ENCODE data around the gene MYL5. TPM values are rescaled to one million over a fixed set of nuclear protein-coding genes. Genes with fewer than 3 reads are reported as not detected.

MYL5 gene
- polyA plus RNA-seq, 1 donor from 2014 or later: 15.1 TPM

DNA sequence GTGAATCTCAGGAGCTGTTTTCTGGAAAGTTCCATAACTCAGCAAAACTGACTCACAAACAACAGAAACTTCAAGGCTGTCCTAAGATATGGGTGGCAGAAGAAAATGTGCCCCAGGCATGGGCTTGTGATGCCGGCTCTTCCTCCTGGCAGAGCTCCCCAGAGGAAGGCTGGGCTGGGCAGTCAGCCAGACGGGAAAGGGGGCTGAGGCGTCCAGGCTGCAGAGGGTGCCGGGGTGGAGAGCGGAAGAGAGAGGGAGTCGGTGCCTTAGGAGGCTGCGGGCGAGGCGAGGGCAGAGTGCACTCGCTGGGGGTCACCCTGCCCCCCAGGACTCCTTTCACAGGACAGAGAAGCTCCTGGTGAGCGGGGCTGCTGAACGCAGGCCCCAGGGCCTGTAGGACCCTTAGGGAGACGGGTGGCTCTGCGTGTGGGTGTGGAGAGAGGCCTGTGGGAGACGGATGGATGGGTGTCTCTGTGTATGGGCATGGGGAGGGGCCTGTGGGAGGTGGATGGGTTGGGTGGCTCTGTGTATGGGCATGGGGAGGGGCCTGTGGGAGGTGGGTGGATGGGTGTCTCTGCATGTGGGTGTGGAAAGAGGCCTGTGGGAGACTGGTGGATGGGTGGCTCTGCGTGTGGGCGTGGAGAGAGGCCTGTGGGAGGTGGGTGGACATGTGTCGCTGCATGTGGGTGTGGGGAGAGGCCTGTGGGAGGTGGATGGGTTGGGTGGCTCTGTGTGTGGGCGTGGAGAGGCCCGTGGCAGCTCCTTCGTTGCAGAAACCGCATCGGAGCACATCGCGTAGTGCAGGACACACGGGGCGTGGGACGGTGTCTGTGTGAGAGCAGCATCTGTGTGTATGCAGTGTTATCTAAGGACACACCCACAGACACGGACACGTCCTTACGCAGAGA lies 47.2 kb downstream of the MYL5 start:
- Histone ChIP-seq H2AFZ (ENCODE audit: low read depth, low read length) (no peak overlapping the region), H3K27me3 (ENCODE audit: insufficient read depth, low read depth, low read length) (no peaks in the 10 kb centered on the region), H3K79me2 (replicated peaks; ENCODE audit: insufficient read depth, low read length) (peaks cover 55% of the 10 kb centered on the region), H3K9me3 (ENCODE audit: low read length) (no peaks in the 10 kb centered on the region), H3K9me2 (ENCODE audit: insufficient read depth, low read length) (no peaks in the 10 kb centered on the region), H3F3A (ENCODE audit: insufficient read depth, low read length, poor library complexity, severe bottlenecking) (no peaks in the 10 kb centered on the region), H3K9ac (ENCODE audit: low read length) (no peak overlapping the region), H4K20me1 (ENCODE audit: insufficient read depth) (peaks cover 14% of the 10 kb centered on the region), H3K36me3 (ENCODE audit: insufficient read depth, low read length) (no peaks in the 10 kb centered on the region), H3K4me2 (ENCODE audit: low read length) (no peak overlapping the region), H3K4me3 (ENCODE audit: low read length) (no peak overlapping the region), H3K27ac (ENCODE audit: low read length) (no peak overlapping the region)
- no peak for TF ChIP-seq EP300 (conservative IDR thresholded peaks at IDR 0.05; ENCODE audit: poor library complexity, severe bottlenecking)
- TF ChIP-seq TAF1 (IDR thresholded peaks at IDR 0.05; ENCODE audit: low read depth): no peak
- TF ChIP-seq, protein P1, sequence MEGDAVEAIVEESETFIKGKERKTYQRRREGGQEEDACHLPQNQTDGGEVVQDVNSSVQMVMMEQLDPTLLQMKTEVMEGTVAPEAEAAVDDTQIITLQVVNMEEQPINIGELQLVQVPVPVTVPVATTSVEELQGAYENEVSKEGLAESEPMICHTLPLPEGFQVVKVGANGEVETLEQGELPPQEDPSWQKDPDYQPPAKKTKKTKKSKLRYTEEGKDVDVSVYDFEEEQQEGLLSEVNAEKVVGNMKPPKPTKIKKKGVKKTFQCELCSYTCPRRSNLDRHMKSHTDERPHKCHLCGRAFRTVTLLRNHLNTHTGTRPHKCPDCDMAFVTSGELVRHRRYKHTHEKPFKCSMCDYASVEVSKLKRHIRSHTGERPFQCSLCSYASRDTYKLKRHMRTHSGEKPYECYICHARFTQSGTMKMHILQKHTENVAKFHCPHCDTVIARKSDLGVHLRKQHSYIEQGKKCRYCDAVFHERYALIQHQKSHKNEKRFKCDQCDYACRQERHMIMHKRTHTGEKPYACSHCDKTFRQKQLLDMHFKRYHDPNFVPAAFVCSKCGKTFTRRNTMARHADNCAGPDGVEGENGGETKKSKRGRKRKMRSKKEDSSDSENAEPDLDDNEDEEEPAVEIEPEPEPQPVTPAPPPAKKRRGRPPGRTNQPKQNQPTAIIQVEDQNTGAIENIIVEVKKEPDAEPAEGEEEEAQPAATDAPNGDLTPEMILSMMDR (IDR thresholded peaks at IDR 0.05; ENCODE audit: poor library complexity, severe bottlenecking): no peak
- no peak for TF ChIP-seq MXI1 (conservative IDR thresholded peaks at IDR 0.05; ENCODE audit: poor library complexity, severe bottlenecking)
- TF ChIP-seq POLR2AphosphoS5 (IDR thresholded peaks at IDR 0.05): no peak
- TF ChIP-seq EZH2 (IDR thresholded peaks at IDR 0.05; ENCODE audit: borderline replicate concordance, insufficient read depth, low read length, poor library complexity, severe bottlenecking): no peak
- TF ChIP-seq SMC3 (conservative IDR thresholded peaks at IDR 0.05; ENCODE audit: poor library complexity): no peak
- TF ChIP-seq RAD21 (conservative IDR thresholded peaks at IDR 0.05): no peak
- TF ChIP-seq, protein P2, sequence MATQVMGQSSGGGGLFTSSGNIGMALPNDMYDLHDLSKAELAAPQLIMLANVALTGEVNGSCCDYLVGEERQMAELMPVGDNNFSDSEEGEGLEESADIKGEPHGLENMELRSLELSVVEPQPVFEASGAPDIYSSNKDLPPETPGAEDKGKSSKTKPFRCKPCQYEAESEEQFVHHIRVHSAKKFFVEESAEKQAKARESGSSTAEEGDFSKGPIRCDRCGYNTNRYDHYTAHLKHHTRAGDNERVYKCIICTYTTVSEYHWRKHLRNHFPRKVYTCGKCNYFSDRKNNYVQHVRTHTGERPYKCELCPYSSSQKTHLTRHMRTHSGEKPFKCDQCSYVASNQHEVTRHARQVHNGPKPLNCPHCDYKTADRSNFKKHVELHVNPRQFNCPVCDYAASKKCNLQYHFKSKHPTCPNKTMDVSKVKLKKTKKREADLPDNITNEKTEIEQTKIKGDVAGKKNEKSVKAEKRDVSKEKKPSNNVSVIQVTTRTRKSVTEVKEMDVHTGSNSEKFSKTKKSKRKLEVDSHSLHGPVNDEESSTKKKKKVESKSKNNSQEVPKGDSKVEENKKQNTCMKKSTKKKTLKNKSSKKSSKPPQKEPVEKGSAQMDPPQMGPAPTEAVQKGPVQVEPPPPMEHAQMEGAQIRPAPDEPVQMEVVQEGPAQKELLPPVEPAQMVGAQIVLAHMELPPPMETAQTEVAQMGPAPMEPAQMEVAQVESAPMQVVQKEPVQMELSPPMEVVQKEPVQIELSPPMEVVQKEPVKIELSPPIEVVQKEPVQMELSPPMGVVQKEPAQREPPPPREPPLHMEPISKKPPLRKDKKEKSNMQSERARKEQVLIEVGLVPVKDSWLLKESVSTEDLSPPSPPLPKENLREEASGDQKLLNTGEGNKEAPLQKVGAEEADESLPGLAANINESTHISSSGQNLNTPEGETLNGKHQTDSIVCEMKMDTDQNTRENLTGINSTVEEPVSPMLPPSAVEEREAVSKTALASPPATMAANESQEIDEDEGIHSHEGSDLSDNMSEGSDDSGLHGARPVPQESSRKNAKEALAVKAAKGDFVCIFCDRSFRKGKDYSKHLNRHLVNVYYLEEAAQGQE (IDR thresholded peaks at IDR 0.05; ENCODE audit: borderline replicate concordance): no peak

DNA sequence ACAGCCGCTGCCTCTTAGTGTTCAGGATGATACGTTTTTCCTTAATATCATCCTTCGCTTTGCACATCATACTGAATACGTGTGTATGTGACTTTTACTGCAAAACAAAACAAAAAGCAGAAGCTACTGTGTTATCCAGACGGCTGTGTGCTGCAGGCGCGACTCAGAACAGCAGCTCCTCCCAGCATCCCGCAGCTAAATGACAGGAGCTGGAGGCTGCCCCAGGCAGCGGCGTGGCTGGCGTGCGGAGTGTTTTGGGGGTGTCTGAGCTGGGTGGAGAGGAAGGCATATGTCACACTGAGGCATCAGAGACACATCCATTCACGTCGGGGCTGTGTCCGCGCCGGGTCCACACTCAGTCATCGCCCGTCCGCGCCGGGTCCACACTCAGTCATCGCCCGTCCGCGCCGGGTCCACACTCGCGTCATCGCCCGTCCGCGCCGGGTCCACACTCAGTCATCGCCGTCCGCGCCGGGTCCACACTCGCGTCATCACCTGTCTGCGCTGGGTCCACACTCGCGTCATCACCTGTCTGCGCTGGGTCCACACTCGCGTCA lies 47.9 kb downstream of the MYL5 start:
- H3K4me2 ChIP-seq (ENCODE audit: low read length): no peak overlapping the region
- H3K27ac ChIP-seq (ENCODE audit: low read length): no peak overlapping the region
- H3K9me2 ChIP-seq (ENCODE audit: insufficient read depth, low read length): no peaks in the 10 kb centered on the region
- H3K4me3 ChIP-seq (ENCODE audit: low read length): no peak overlapping the region
- H3F3A ChIP-seq (ENCODE audit: insufficient read depth, low read length, poor library complexity, severe bottlenecking): no peaks in the 10 kb centered on the region
- no peaks in the 10 kb centered on the region for H3K27me3 ChIP-seq (ENCODE audit: insufficient read depth, low read depth, low read length)
- H3K9ac ChIP-seq (ENCODE audit: low read length): no peak overlapping the region
- H3K79me2 ChIP-seq (replicated peaks; ENCODE audit: insufficient read depth, low read length): peaks cover 60% of the 10 kb centered on the region
- no peak overlapping the region for H2AFZ ChIP-seq (ENCODE audit: low read depth, low read length)
- TF ChIP-seq TAF1 (IDR thresholded peaks at IDR 0.05; ENCODE audit: low read depth): no peak
- TF ChIP-seq EP300 (conservative IDR thresholded peaks at IDR 0.05; ENCODE audit: poor library complexity, severe bottlenecking): no peak
- TF ChIP-seq POLR2AphosphoS5 (IDR thresholded peaks at IDR 0.05): no peak
- TF ChIP-seq, protein P1 (IDR thresholded peaks at IDR 0.05; ENCODE audit: poor library complexity, severe bottlenecking): no peak
- TF ChIP-seq RAD21 (conservative IDR thresholded peaks at IDR 0.05): no peak
- no peak for TF ChIP-seq SMC3 (conservative IDR thresholded peaks at IDR 0.05; ENCODE audit: poor library complexity)
- TF ChIP-seq MXI1 (conservative IDR thresholded peaks at IDR 0.05; ENCODE audit: poor library complexity, severe bottlenecking): no peak
- TF ChIP-seq, protein P2 (IDR thresholded peaks at IDR 0.05; ENCODE audit: borderline replicate concordance): no peak
- TF ChIP-seq EZH2 (IDR thresholded peaks at IDR 0.05; ENCODE audit: borderline replicate concordance, insufficient read depth, low read length, poor library complexity, severe bottlenecking): no peak
- no peaks in the 10 kb centered on the region for H3K9me3 ChIP-seq (ENCODE audit: low read length)
- H3K36me3 ChIP-seq (ENCODE audit: insufficient read depth, low read length): no peaks in the 10 kb centered on the region
- peaks cover 19% of the 10 kb centered on the region for H4K20me1 ChIP-seq (ENCODE audit: insufficient read depth)

Data from neural cell (in vitro differentiated cells).